Upper lobe of left lung (tissue), 6 donors: ENCODE results near the gene AFAP1. TPM values are rescaled to one million over a fixed set of nuclear protein-coding genes. Genes with fewer than 3 reads are reported as not detected.

ENCODE experiments used
- ATAC-seq, 2 donors: fragments of 200-7000 bp; cut with Tn5 transposase; one replicate each; pipeline ENCODE4 v1.9.1; 2022; ENCODE audit warnings: mild to moderate bottlenecking in 2 of 2, moderate library complexity in 2 of 2; ENCODE audit not compliant: low FRiP score in 2 of 2
- DNase-seq, 2 donors: peaks; one replicate each; pipeline ENCODE4 v3.0.0-alpha.2; 2019 to 2020
- H3K27ac ChIP-seq, 4 donors: fragments of 200-600 bp; sonication (generic); one replicate each; pipeline ENCODE4 v1.5.1; 2016 to 2019
- H3K27me3 ChIP-seq, 4 donors: fragments of 200-600 bp; sonication (generic); one replicate each; pipeline ENCODE4 v1.5.1; 2017 to 2019
- H3K36me3 ChIP-seq, 4 donors: fragments of 200-600 bp; sonication (generic); one replicate each; pipeline ENCODE4 v1.5.1; 2016 to 2019
- H3K4me1 ChIP-seq, 4 donors: fragments of 200-600 bp; sonication (generic); one replicate each; pipeline ENCODE4 v1.5.1; 2018 to 2019
- H3K4me3 ChIP-seq, 4 donors: fragments of 200-600 bp; sonication (generic); one replicate each; pipeline ENCODE4 v1.5.1; 2017 to 2019; ENCODE audit warnings: mild to moderate bottlenecking in 2 of 4, moderate library complexity in 1 of 4
- H3K9me3 ChIP-seq, 4 donors: fragments of 200-600 bp; sonication (generic); one replicate each; pipeline ENCODE4 v1.5.1; 2018 to 2019
- EP300 ChIP-seq, 4 donors: sonication (generic); formaldehyde crosslinking; IDR thresholded peaks; one replicate each; pipeline ENCODE4 v1.5.1; 2017; ENCODE audit warnings: antibody characterized with exemption in 4 of 4, control low read depth in 2 of 4
- POLR2A ChIP-seq, 4 donors: fragments of 450-650 bp; IDR thresholded peaks; one replicate each; pipeline ENCODE4 v1.5.1; 2016 to 2017; ENCODE audit warnings: antibody characterized with exemption in 4 of 4, mild to moderate bottlenecking in 2 of 4
- POLR2AphosphoS5 ChIP-seq, 2 donors: sonication (generic); formaldehyde crosslinking; IDR thresholded peaks; one replicate each; pipeline ENCODE4 v1.5.1; 2017; ENCODE audit warnings: antibody characterized with exemption in 2 of 2
- WGBS, 2 donors: methylation state at CpG; one replicate each; pipeline ENCODE4 v1.1.5; 2017 to 2018; 5-methylcytosine and 5-hydroxymethylcytosine counted together
- total RNA-seq, 6 donors: library from RNA; depleted of rRNA in 4 of 6; stranded (reverse); fragments of >200 nt in 4 of 6; gene quantifications; one replicate each; pipeline versions ENCODE4 v1.1.0 to v1.2.1, GENCODE V29; 2016 to 2021
- TF ChIP-seq, protein P1 (sequence below), 6 experiments: fragments of 450-650 bp in 4 of 6; fragments of 200-600 bp in 2 of 6; sonication (generic) in 2 of 6; IDR thresholded peaks; one replicate each; pipeline ENCODE4 v1.5.1; 2016 to 2019; ENCODE audit warnings: antibody characterized with exemption in 6 of 6
- donor health status: DM: no; HTN: no; CAD: no; lungs with moderate emphysema.
- donor health status: DM: no; HTN: yes; CAD: no; lungs with severe emphysema.

The AFAP1 gene
- total RNA-seq, 6 donors from 2014 or later, result 10.9 to 26.7 (median 19.2) TPM

DNA sequence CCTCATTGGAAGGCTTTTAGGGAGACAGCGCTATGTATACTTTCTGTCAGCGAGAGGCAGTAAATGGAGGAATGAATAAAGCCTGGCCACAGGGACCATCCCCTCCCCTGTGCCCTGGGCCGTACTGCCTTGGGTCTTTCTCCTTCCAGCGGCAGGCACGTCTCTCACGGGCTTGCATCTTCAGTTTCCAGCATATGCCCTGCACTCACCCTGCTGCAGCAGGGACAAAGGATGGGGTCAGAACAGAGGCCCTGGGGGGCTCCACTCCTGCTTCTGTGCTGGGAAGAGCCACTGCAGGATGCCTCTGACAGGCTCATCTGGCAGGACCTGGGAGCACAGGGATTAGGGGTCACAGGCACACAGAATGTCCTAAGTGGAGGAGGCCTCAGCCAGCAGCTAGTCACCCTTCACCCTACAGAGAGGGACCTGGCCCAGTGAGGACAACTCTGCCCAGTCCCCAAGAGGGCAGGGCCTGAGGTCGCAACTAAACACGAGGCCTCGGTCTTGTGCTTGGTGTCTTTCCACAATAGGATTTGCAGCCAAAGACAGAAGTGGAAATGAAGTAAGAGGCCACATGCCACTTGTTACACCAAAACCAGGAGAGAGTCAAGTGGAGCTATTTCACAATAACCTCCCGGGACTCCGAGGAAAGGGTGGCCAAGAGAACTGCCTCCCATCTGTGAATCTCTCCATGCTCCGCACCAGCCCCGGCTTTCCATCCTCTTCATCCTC is 150.8 kb downstream of the AFAP1 start:
- WGBS, 2 donors, result 63 to 71% methylated on average over 12 to 13 of the region's 13 CpGs
- DNase-seq (peak in 1 of 2 donors; percentile 87), ATAC-seq (peak; percentile 56 to 83)
- Histone ChIP-seq H3K27ac (peak overlapping the region in 3 of 4 donors; percentile 22 to 77 (median 76)), H3K27me3 (no peaks in the 10 kb centered on the region), H3K4me1 (peaks cover 0 to 20% (median 7%) of the 10 kb centered on the region in 4 donors), H3K36me3 (peaks cover 0 to 28% (median 4%) of the 10 kb centered on the region in 4 donors), H3K4me3 (no peak overlapping the region), H3K9me3 (no peaks in the 10 kb centered on the region)
- peak in 2 of 4 donors; percentile 8 to 91 for TF ChIP-seq EP300 (IDR thresholded peaks at IDR 0.05)
- peak in 1 of 4 donors; percentile 28 for TF ChIP-seq POLR2A (IDR thresholded peaks at IDR 0.05)
- peak in 1 of 2 donors; percentile 44 for TF ChIP-seq POLR2AphosphoS5 (IDR thresholded peaks at IDR 0.05)
- TF ChIP-seq, protein P1, sequence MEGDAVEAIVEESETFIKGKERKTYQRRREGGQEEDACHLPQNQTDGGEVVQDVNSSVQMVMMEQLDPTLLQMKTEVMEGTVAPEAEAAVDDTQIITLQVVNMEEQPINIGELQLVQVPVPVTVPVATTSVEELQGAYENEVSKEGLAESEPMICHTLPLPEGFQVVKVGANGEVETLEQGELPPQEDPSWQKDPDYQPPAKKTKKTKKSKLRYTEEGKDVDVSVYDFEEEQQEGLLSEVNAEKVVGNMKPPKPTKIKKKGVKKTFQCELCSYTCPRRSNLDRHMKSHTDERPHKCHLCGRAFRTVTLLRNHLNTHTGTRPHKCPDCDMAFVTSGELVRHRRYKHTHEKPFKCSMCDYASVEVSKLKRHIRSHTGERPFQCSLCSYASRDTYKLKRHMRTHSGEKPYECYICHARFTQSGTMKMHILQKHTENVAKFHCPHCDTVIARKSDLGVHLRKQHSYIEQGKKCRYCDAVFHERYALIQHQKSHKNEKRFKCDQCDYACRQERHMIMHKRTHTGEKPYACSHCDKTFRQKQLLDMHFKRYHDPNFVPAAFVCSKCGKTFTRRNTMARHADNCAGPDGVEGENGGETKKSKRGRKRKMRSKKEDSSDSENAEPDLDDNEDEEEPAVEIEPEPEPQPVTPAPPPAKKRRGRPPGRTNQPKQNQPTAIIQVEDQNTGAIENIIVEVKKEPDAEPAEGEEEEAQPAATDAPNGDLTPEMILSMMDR (IDR thresholded peaks at IDR 0.05), result no peak

DNA sequence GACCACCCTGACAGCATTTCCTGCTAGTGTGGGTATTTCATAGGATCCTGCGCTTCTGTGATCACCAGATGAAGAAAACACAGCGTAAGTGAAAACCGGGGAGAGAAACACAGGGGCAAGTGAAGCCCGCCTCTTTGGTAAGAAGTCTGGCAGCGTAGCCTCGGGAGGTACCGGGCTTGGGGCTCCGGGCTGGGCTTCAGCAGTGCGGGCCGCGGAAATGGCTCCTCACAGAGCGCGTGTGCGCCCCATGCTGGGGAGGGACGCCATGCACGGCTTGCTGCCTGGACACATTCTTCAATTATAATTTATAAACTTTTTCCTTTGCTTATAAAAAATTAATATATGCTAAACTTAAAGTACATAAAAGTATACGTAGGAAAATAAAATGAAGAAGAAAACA is 151.5 kb downstream of the AFAP1 start:
- Histone ChIP-seq H3K36me3 (peaks cover 0 to 31% (median 4%) of the 10 kb centered on the region in 4 donors), H3K27me3 (no peaks in the 10 kb centered on the region), H3K9me3 (no peaks in the 10 kb centered on the region), H3K27ac (peak overlapping the region in 3 of 4 donors; percentile 12 to 76 (median 22)), H3K4me3 (no peak overlapping the region), H3K4me1 (peaks cover 0 to 20% (median 7%) of the 10 kb centered on the region in 4 donors)
- ATAC-seq (no peak), DNase-seq (peak in 1 of 2 donors; percentile 57)
- TF ChIP-seq POLR2AphosphoS5 (IDR thresholded peaks at IDR 0.05) (no peak), EP300 (IDR thresholded peaks at IDR 0.05) (no peak), POLR2A (IDR thresholded peaks at IDR 0.05) (no peak)
- TF ChIP-seq, protein P1 (IDR thresholded peaks at IDR 0.05), result no peak
- 94 to 95% methylated on average over 17 of the region's 17 CpGs for WGBS, 2 donors

DNA sequence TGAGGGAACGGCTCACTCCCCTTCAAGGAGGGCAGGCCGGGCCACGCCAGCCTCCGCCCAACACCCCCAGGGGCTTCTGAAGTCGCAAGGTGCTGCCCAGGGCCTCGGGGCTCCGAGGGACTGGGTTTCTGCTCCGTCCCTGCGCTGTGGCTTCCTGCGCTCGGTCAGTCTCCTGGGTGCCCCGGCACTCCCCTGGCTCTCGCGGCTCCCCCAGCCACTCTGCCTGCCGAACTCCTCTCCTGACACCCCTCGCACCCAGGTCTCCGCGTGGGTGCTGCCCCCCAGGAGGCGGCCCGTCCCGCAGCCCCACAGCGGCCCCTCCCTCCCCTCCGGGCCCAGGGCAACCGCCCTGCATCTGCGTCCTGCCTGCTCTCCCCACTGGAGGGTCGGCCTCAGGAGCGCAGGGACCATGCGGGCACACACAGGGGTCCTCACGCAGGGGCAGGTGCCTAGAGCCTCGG is 151.9 kb downstream of the AFAP1 start:
- Histone ChIP-seq H3K27ac (peak overlapping the region in 2 of 4 donors; percentile 12 to 76), H3K27me3 (no peaks in the 10 kb centered on the region), H3K4me1 (peaks cover 0 to 20% (median 7%) of the 10 kb centered on the region in 4 donors), H3K36me3 (peaks cover 0 to 27% (median 4%) of the 10 kb centered on the region in 4 donors), H3K9me3 (no peaks in the 10 kb centered on the region), H3K4me3 (no peak overlapping the region)
- 93 to 95% methylated on average over 29 to 30 of the region's 30 CpGs for WGBS, 2 donors
- TF ChIP-seq POLR2A (IDR thresholded peaks at IDR 0.05), result no peak
- TF ChIP-seq, protein P1 (IDR thresholded peaks at IDR 0.05), result no peak
- TF ChIP-seq EP300 (IDR thresholded peaks at IDR 0.05), result no peak
- ATAC-seq (no peak), DNase-seq (peak in 1 of 2 donors; percentile 75)

DNA sequence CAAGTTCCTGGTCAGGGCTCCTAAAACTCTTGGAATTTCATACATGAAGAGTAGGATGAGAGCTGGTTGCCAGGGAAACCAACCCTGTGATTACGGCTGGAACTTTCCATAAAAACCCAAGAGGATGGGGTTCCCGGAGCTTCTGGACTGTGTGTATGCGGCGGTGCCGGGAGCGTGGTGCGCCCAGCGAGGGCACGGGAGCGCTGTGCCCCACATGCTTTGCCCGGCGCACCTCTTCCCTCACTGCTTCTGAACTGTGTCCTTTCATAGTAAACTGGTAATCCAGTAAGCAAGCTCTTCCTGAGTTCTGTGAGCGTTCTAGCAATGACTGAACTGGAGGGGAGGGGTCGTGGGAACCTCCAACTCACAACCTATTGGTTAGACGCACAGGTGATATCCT is 152.6 kb downstream of the AFAP1 start:
- Histone ChIP-seq H3K4me1 (peaks cover 3 to 23% (median 8%) of the 10 kb centered on the region in 4 donors), H3K27ac (peak overlapping the region in 2 of 4 donors; percentile 12 to 76), H3K27me3 (no peaks in the 10 kb centered on the region), H3K36me3 (peaks cover 0 to 21% (median 0%) of the 10 kb centered on the region in 4 donors), H3K4me3 (no peak overlapping the region), H3K9me3 (no peaks in the 10 kb centered on the region)
- peak in 1 of 2 donors; percentile 56 for DNase-seq
- no peak for ATAC-seq
- TF ChIP-seq, protein P1 (IDR thresholded peaks at IDR 0.05), result no peak
- TF ChIP-seq EP300 (IDR thresholded peaks at IDR 0.05), result no peak
- TF ChIP-seq POLR2AphosphoS5 (IDR thresholded peaks at IDR 0.05), result no peak
- TF ChIP-seq POLR2A (IDR thresholded peaks at IDR 0.05), result no peak
- 92 to 96% methylated on average over 15 of the region's 15 CpGs for WGBS, 2 donors
